GM12891 (cell line): ENCODE data around the gene VSTM2A.

Source experiments
- DNase-seq: peaks from one replicate; pipeline ENCODE4 v3.0.0; 2011; ENCODE audit warnings: low spot score; ENCODE audit not compliant: insufficient read length
- FAIRE-seq: peaks from 2 replicates; lab custom pipeline; 2011; peaks lifted over from hg19 to GRCh38; lab: Jason Lieb, UNC
- PAX5 ChIP-seq: IDR thresholded peaks from 2 replicates; pipeline ENCODE4 v1.6.1; 2011; ENCODE audit warnings: low read length, moderate library complexity, mild to moderate bottlenecking; ENCODE audit not compliant: insufficient read depth, severe bottlenecking
- POLR2A ChIP-seq: IDR thresholded peaks from 2 replicates; pipeline ENCODE4 v1.6.1; 2011; ENCODE audit warnings: low read depth, low read length, control low read depth
- POLR2AphosphoS5 ChIP-seq: IDR thresholded peaks from 2 replicates; pipeline ENCODE4 v1.6.1; 2011; ENCODE audit warnings: low read depth, low read length, control low read depth
- POU2F2 ChIP-seq: IDR thresholded peaks from 2 replicates; pipeline ENCODE4 v1.6.1; 2011; ENCODE audit warnings: low read depth, mild to moderate bottlenecking, control low read depth, low read length, moderate library complexity
- SPI1 ChIP-seq: IDR thresholded peaks from 2 replicates; pipeline ENCODE4 v1.6.1; 2011; ENCODE audit warnings: low read depth, low read length, control low read depth
- TAF1 ChIP-seq: IDR thresholded peaks from 2 replicates; pipeline ENCODE4 v1.6.1; 2011; ENCODE audit warnings: low read depth, low read length, control low read depth

Gene VSTM2A

DNA sequence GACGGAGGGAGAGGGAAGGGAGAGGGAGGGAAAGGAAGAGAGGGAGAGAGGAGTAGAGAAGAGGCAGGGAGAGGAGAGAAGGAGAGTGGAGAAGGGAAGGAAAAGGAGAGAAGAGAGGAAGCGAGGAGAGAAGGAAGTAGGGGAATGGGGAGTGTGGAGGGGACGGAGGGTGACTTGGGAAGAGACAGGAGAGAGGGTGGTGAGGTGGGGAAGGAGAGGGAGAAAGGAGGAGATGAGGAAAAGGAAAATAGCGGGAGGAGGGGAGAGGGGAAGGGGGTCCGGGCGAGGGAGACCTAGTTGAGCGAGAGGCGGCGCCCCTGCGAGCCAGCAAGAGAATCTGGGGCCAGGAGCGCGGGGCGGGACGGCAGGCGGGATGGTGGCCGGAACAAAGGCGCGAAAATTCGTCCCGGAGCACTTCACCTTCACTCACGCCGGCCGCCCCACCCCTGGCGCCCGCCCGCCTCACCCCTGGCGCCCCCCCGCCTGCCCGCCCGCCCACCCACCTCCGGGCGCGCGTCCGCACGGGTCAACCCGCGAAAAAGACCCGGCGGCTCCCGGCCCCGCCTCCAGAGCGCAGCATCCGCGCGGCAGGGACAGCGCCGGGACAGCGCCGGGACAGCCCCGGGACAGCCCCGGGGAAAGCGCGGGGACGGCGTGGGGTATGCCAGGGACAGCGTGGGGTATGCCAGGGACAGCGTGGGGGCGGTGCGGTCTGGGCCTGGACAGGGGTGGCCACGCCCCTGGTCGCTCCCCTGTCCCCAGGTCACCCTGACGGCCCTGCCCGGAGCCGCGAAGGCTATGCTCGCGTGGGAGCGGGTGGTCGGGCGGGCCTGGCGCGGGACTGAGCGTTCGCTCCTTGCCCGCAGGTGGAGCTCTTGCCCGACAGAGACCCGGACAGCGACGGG is 4.2 kb downstream of the VSTM2A start:
- TF ChIP-seq POLR2AphosphoS5: no peak
- no peak for TF ChIP-seq POU2F2
- TF ChIP-seq POLR2A: no peak
- no peak for TF ChIP-seq TAF1
- TF ChIP-seq PAX5: no peak
- no peak for TF ChIP-seq SPI1
- DNase-seq (peak; percentile 40), FAIRE-seq (no peak)

DNA sequence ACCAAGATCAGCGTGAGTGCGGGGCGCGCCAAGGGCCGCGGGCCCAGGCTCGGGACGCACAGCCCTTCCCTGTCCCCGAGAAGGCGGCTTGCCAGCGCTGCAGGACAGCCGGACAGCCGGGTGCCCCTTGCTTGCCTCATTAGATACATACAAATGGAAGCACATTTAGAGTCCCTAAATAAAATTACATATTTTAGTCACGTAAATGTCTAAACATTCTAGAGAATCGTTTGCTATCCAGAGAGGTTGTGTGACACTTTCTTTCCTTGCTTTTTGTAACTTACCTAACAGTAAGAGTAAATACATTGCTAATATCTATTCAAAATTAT is 4.8 kb downstream of the VSTM2A start:
- TF ChIP-seq POLR2AphosphoS5: no peak
- no peak for TF ChIP-seq POLR2A
- no peak for TF ChIP-seq TAF1
- no peak for TF ChIP-seq SPI1
- TF ChIP-seq POU2F2: no peak
- TF ChIP-seq PAX5: no peak
- no peak for FAIRE-seq

DNA sequence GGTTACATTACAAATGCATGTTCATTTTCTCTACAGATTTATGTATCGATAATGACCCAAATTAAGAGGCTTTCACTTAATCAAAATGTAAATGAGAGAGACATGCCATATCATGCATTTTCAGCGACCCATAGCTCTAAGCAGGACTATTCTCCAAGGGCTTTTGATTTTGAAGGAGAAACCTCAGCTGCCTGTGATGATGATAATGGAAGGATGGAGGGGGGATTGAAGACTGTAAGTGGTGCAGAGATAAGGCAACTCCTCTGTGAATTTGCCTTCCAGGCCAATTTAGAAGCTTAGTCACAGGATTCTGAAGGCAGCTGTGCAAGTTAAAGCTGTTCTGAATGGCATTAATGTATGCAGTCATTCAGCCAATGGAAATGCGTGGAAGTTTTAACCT is 8.3 kb downstream of the VSTM2A start:
- TF ChIP-seq TAF1 (no peak), POLR2A (no peak), SPI1 (no peak), POU2F2 (no peak), PAX5 (no peak), POLR2AphosphoS5 (no peak)
- FAIRE-seq (no peak), DNase-seq (no peak)

More for the DNA sequence above, 4.8 kb downstream of the VSTM2A start:
- DNase-seq: no peak

DNA sequence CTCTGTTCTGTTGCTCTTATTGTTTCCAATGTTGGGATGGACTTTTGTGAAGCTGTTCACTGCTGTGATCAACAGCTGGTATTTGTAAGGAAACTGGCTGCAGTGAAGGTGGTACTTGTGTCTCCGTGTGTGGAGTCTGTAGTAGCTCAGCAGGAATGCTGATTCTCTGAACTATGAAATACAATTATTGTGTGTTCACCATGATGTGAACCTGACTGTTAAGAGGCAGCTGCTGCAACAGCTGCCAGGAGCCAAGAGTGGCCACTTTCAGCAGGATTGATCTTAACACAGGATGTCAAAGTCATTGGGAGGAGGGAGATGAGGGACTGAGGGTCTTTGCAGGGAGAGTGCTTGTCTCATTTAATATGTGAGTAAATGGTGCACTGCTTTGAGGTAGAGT is 13.9 kb downstream of the VSTM2A start:
- FAIRE-seq (no peak), DNase-seq (no peak)
- TF ChIP-seq POU2F2: no peak
- no peak for TF ChIP-seq TAF1
- no peak for TF ChIP-seq POLR2A
- TF ChIP-seq POLR2AphosphoS5: no peak
- TF ChIP-seq PAX5: no peak
- no peak for TF ChIP-seq SPI1

DNA sequence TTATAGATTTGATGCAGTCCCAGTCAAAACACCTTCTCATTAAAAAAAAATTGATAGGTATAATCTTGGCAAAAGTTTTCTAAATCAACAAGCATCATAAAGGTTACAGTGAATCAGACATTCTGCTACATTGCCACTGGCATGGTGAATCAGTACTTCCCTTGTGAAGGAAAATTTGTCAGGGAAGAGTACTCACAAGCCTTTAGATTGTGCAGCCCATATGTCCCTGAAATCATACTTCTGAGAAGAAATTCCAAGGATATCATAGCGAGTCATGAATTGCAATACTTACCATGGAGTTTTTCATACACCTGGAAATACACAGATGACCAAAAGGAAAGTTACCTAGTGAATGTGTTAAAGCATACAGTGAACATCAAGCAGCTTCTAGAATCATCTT is 17.2 kb downstream of the VSTM2A start:
- TF ChIP-seq POLR2AphosphoS5: no peak
- no peak for TF ChIP-seq POLR2A
- no peak for TF ChIP-seq PAX5
- TF ChIP-seq SPI1: no peak
- TF ChIP-seq POU2F2: no peak
- no peak for TF ChIP-seq TAF1

DNA sequence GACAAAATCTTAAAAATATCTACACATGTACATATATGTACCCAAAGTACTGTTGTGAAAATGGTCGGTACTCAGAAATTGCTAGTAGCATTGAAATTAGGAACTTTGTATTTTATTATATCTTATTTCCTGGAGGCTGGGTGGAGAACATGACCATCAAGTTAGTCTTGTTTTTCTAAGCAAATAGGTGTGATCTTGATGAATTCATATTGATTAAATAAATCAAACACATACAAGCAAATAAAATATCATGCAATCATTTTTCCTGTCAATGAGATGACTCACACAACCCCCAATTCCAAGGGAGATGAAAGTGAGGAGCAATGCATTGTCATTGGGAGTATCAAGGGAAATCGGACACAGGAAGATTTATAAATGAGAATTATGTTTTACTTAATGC is 18.0 kb downstream of the VSTM2A start:
- FAIRE-seq (no peak), DNase-seq (no peak)
- TF ChIP-seq PAX5 (no peak), POLR2AphosphoS5 (no peak), POU2F2 (no peak), SPI1 (no peak), POLR2A (no peak), TAF1 (no peak)

More for the DNA sequence above, 17.2 kb downstream of the VSTM2A start:
- DNase-seq (no peak), FAIRE-seq (no peak)

DNA sequence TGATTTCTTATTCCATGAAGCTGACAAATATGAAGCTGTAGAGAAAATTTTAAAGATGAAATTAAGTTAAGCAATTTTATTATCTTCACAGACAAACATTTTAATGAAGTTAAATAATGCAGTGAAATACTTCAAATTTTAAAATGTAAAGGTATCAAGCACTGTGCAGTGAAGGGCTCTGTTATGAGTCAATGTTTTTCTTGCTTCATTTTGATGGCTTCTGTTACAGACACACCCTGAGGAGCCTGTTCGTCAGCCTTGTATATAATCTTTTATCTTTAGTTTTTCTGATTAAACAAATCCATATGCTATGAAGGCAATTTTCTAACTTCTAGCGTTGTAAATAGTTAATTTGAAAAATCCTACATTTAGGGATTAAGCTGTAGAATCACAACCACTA is 18.5 kb downstream of the VSTM2A start:
- FAIRE-seq: no peak
- no peak for TF ChIP-seq POLR2A
- no peak for TF ChIP-seq PAX5
- no peak for DNase-seq

DNA sequence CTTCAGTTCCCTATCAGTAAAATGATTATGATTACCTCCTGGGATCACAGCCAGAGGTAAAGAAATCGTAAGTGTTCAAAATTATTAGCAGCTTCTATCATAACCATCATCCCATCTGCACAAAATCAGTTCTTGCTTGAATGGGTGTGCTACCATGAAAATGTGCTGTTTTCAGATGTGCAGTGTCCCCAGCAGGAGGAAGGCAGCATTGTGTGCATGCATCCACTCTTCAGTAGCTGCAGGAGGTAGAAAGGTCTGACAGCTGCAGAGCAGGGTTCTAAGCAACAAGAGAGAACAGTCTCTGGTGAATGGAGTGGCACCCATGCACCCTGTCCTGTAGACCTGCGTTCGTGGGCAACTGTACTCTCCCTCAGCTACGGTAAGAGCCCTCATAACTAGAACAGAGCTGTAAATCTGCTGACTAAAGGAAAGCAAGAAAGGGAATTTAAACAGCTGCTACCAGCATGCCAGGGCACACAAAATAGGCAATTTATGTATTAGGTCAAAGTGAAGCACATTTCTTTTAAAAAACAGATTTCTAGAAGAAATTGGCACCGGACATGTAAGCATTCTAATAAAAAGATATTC is 21.2 kb downstream of the VSTM2A start:
- DNase-seq: no peak
- TF ChIP-seq POU2F2 (no peak), POLR2A (no peak), SPI1 (no peak), POLR2AphosphoS5 (no peak), PAX5 (no peak), TAF1 (no peak)
- FAIRE-seq: no peak

DNA sequence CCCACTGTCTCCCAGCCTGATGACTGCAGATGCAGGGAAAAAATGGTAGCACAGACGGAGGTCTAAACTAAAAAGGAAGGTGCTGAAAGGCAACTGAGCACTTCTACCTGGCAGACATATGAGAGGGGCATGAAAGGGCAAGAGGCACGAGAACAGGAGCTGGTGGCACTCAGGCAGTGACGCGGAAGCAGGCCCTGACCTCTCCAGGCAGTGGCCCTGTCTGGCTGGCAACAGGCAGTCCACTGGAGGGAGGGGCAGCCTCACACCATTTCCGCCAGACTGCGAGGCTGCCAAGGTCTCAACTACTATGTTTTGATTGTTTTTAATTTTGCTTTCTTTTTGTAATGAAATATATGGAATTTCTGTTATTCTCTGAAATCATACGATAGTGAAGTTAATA is 23.3 kb downstream of the VSTM2A start:
- no peak for TF ChIP-seq POLR2AphosphoS5
- no peak for TF ChIP-seq POU2F2
- TF ChIP-seq TAF1: no peak
- no peak for TF ChIP-seq SPI1
- DNase-seq: no peak

DNA sequence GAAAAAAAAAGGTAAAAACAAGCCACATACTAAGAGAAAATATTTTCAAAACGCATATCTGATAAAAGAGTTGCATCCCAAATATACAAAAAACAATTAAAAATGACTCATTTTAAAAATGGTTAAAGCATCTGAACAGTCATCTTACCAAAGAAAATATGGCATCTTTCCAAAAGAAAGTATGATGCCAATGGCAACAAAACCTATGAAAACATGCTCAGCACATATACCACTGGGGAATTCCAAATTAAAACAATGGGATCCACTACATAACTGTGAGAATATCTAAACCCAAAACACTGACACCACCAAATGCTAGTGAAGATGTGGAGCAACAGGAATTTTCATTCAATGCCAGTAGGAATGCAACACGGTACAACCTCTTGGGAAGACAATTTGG is 39.3 kb downstream of the VSTM2A start:
- FAIRE-seq (no peak), DNase-seq (no peak)
- no peak for TF ChIP-seq SPI1
- TF ChIP-seq POLR2AphosphoS5: no peak
- TF ChIP-seq POU2F2: no peak
- no peak for TF ChIP-seq TAF1
- no peak for TF ChIP-seq PAX5
- TF ChIP-seq POLR2A: no peak

More for the DNA sequence above, 23.3 kb downstream of the VSTM2A start:
- no peak for FAIRE-seq
